HL-60 (cell line): Measurements from ENCODE around the gene ABCG4.

Source experiments
- CTCF ChIP-seq: IDR thresholded peaks from one replicate; pipeline ENCODE4 v1.5.1; 2011; ENCODE audit warnings: low read length, control low read depth, inconsistent platforms; ENCODE audit not compliant: insufficient read depth
- GABPA ChIP-seq: IDR thresholded peaks from 2 replicates; pipeline ENCODE4 v1.6.1; 2012; ENCODE audit warnings: low read depth
- POLR2AphosphoS5 ChIP-seq: IDR thresholded peaks from 2 replicates; pipeline ENCODE4 v1.6.1; 2012; ENCODE audit warnings: low read depth
- REST ChIP-seq: IDR thresholded peaks from 2 replicates; pipeline ENCODE4 v1.6.1; 2012; ENCODE audit warnings: low read depth; ENCODE audit not compliant: insufficient replicate concordance
- SPI1 ChIP-seq: IDR thresholded peaks from 2 replicates; pipeline ENCODE4 v1.6.1; 2012; ENCODE audit warnings: low read depth, mild to moderate bottlenecking, borderline replicate concordance

- TF ChIP-seq CTCF (no peak), GABPA (no peak), POLR2AphosphoS5 (no peak), REST (no peak), SPI1 (no peak)
These were observed 37.3 kb downstream of the ABCG4 start for GRCh38 chr11:119185981-119186634.
